ENCODE results near the gene SGCA. TPM values are rescaled to one million over a fixed set of nuclear protein-coding genes. Genes with fewer than 3 reads are reported as not detected.
A peak's percentile ranks its signal among the peaks of the same experiment; 100 is the strongest.

SGCA gene
- total and polyA plus RNA-seq, 9 of the 15 experiments (the other 6 are each of a cell fraction or from before 2014, with no cell fraction given) = not detected

DNA sequence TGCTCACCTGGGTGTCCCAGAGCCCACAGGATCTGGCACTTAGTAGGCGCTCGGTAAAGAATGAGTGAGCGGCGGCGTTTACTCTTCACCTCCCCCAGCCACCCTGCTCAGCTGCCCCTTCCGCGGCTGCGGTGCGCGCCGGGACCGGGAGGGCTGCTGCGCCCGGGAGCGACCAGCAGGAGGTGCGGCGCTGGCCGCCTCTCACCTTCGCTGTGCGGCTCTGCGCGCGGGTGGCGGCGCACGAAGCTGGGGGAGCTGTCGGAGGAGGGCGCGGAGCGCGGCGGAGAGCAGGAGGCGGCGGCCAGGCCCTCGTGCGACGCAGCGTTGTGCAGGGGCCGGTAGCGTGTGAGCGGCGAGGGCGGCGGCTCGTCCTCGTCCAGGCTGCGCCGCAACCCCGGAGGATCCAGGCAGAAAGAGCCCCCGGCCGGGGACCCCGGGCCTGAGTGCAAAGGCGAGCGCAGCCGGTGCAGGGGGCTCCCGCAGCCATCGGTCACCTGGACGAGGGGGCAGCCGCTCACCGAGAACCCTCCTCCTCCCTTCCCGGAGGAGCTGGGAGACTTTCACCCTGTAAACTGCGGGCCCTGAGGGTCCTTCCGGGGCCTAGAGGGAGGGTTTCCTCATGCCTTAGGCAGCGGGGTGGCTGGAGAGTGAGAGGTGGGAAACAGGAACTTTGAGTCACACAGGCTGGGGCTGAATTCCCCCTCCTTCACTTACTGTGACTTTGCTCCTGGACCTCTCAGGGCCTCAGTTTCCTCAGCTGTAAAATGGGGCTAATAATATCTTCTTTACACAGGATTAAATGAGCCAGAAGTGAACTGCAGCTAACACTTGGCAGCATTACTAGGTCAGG, 48.4 kb upstream of the SGCA start (continued):
- TF ChIP-seq, protein P1, sequence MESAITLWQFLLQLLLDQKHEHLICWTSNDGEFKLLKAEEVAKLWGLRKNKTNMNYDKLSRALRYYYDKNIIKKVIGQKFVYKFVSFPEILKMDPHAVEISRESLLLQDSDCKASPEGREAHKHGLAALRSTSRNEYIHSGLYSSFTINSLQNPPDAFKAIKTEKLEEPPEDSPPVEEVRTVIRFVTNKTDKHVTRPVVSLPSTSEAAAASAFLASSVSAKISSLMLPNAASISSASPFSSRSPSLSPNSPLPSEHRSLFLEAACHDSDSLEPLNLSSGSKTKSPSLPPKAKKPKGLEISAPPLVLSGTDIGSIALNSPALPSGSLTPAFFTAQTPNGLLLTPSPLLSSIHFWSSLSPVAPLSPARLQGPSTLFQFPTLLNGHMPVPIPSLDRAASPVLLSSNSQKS (CRISPR knock-in tag; IDR thresholded peaks at IDR 0.05) = no peak
- TF ChIP-seq ZNF384 (IDR thresholded peaks at IDR 0.05; ENCODE audit: low read depth, low read length) = no peak
- no peak for TF ChIP-seq TCFL5 (CRISPR knock-in tag; conservative IDR thresholded peaks at IDR 0.05)
- TF ChIP-seq, protein P2, sequence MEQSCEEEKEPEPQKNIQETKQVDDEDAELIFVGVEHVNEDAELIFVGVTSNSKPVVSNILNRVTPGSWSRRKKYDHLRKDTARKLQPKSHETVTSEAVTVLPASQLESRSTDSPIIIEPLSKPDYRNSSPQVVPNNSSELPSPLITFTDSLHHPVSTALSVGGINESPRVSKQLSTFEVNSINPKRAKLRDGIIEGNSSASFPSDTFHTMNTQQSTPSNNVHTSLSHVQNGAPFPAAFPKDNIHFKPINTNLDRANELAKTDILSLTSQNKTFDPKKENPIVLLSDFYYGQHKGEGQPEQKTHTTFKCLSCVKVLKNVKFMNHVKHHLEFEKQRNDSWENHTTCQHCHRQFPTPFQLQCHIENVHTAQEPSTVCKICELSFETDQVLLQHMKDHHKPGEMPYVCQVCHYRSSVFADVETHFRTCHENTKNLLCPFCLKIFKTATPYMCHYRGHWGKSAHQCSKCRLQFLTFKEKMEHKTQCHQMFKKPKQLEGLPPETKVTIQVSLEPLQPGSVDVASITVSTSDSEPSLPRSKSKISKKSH (CRISPR knock-in tag; IDR thresholded peaks at IDR 0.05) = no peak
- peak; percentile 27; the same call in 1 of the 2 replicates for TF ChIP-seq CREB1 (IDR thresholded peaks at IDR 0.05)
- no peak for TF ChIP-seq CREB1 (CRISPR knock-in tag; IDR thresholded peaks at IDR 0.05)
- TF ChIP-seq SREBF2 (CRISPR knock-in tag; IDR thresholded peaks at IDR 0.05) = no peak
- TF ChIP-seq RFX7 (CRISPR knock-in tag; IDR thresholded peaks at IDR 0.05) = no peak
- no peak for TF ChIP-seq RBM39 (optimal IDR thresholded peaks at IDR 0.05; ENCODE audit: low read depth, low read length)
- TF ChIP-seq, protein P3, sequence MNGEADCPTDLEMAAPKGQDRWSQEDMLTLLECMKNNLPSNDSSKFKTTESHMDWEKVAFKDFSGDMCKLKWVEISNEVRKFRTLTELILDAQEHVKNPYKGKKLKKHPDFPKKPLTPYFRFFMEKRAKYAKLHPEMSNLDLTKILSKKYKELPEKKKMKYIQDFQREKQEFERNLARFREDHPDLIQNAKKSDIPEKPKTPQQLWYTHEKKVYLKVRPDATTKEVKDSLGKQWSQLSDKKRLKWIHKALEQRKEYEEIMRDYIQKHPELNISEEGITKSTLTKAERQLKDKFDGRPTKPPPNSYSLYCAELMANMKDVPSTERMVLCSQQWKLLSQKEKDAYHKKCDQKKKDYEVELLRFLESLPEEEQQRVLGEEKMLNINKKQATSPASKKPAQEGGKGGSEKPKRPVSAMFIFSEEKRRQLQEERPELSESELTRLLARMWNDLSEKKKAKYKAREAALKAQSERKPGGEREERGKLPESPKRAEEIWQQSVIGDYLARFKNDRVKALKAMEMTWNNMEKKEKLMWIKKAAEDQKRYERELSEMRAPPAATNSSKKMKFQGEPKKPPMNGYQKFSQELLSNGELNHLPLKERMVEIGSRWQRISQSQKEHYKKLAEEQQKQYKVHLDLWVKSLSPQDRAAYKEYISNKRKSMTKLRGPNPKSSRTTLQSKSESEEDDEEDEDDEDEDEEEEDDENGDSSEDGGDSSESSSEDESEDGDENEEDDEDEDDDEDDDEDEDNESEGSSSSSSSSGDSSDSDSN (IDR thresholded peaks at IDR 0.05; ENCODE audit: borderline replicate concordance in 1 of 2, low read depth in 2 of 2, low read length in 2 of 2) = peak; percentile 96 to 99; a peak in 3 of 4 replicates
- no peak for TF ChIP-seq CHCHD3 (CRISPR knock-in tag; IDR thresholded peaks at IDR 0.05)
- no peak for TF ChIP-seq PURB (CRISPR knock-in tag; IDR thresholded peaks at IDR 0.05; ENCODE audit: low read depth)
- no peak for TF ChIP-seq SMARCA4 (IDR thresholded peaks at IDR 0.05)
- no peak for TF ChIP-seq CHD1 (IDR thresholded peaks at IDR 0.05; ENCODE audit: low read length)
- TF ChIP-seq ZKSCAN3 (CRISPR knock-in tag; IDR thresholded peaks at IDR 0.05) = no peak
- peak in 2 of 3 experiments; percentile 20 to 45 for TF ChIP-seq YY1 (IDR thresholded peaks at IDR 0.05; ENCODE audit: borderline replicate concordance in 1 of 3, control insufficient read depth in 1 of 3, extremely low read depth in 1 of 3, insufficient read depth in 3 of 3, insufficient read length in 1 of 3, insufficient replicate concordance in 2 of 3, low read depth in 1 of 3, low read length in 2 of 3)
- no peak for TF ChIP-seq POLR3G (IDR thresholded peaks at IDR 0.05; ENCODE audit: extremely low read depth, insufficient read length, insufficient replicate concordance)
- TF ChIP-seq FIP1L1 (IDR thresholded peaks at IDR 0.05; ENCODE audit: low read depth, low read length, poor library complexity, severe bottlenecking) = peak; percentile 79
- TF ChIP-seq SMARCB1 (IDR thresholded peaks at IDR 0.05; ENCODE audit: insufficient read length, low read depth) = no peak
- no peak for TF ChIP-seq NCOA6 (IDR thresholded peaks at IDR 0.05)
- TF ChIP-seq KDM5B (IDR thresholded peaks at IDR 0.05; ENCODE audit: insufficient replicate concordance, low read depth, low read length) = no peak
- TF ChIP-seq MEIS2 (IDR thresholded peaks at IDR 0.05; ENCODE audit: partially characterized antibody) = peak; percentile 37
- TF ChIP-seq CAMTA2 (CRISPR knock-in tag; conservative IDR thresholded peaks at IDR 0.05) = no peak
- no peak for TF ChIP-seq NFATC3 (IDR thresholded peaks at IDR 0.05)
